Nephron (organoid): ENCODE data around the gene C19orf85.

Experiments
- H3K27ac Mint-ChIP-seq, 3 experiments: 2 replicates each; pipeline ENCODE4 v1.8.0; 2020; ENCODE audit warnings: mixed read lengths in 3 of 3, mild to moderate bottlenecking in 2 of 3, moderate library complexity in 1 of 3
- H3K27me3 Mint-ChIP-seq: 2 replicates; pipeline ENCODE4 v1.8.0; 2021; ENCODE audit warnings: low read depth, mild to moderate bottlenecking, moderate library complexity, mixed read lengths
- H3K36me3 Mint-ChIP-seq: 2 replicates; pipeline ENCODE4 v1.8.0; 2020; ENCODE audit warnings: low read depth, mixed read lengths
- H3K4me1 Mint-ChIP-seq: 2 replicates; pipeline ENCODE4 v1.8.0; 2020; ENCODE audit warnings: mixed read lengths
- H3K4me3 Mint-ChIP-seq, 3 experiments: 2 replicates each; pipeline ENCODE4 v1.8.0; 2020; ENCODE audit warnings: mild to moderate bottlenecking in 3 of 3, mixed read lengths in 3 of 3, moderate library complexity in 2 of 3
- H3K9me3 Mint-ChIP-seq: 2 replicates; pipeline ENCODE4 v1.8.0; 2020; ENCODE audit warnings: mixed read lengths
- TF ChIP-seq, protein P1 (sequence below), 3 experiments: fragments of 200-600 bp; sonication (generic); IDR thresholded peaks; one replicate each; pipeline ENCODE4 v1.5.0; 2021; ENCODE audit warnings: antibody characterized with exemption in 3 of 3; ENCODE audit not compliant: unreplicated experiment in 3 of 3

Gene C19orf85

DNA sequence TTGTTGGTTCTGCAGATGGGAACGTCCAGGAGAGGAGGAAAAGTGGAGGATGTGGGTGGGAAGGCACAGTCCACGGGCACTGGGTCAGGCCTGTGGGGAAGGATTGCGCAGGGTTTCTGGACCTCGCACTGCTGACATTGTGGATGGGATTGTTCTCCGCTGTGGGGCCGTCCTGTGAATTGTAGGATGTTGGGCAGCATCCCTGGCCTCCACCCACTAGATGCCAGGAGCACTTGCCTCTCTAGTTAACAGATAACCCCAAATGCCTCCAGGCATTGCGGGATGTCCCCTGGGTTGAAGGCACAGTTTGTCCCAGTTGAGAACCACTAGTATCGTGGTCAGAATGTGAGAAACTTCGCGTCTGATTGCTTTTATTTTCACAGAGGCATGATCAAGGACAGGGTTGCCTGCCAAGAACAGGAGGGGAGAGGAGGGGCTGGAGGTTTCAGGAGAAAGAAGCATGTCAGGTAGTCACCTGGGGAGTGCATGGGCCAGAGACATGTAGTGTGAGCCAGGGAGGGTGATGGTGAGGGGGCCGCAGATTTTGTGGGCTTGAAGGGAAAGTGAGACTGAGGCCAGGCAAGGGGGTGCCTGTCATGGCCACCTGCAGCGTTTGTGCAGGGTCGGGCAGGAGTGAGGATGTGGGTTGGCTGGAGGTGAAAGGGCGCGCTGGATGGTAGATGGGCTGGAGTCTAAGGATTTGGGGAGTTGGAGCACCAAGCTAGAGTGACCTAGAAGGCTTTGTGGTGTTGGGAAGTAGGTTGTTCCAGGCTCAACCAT lies 15.1 kb upstream of the C19orf85 start:
- Mint-ChIP-seq H3K4me3 (peak overlapping the region; percentile 59 to 92 (median 73)), H3K9me3 (no peaks in the 10 kb centered on the region), H3K4me1 (peaks cover 38% of the 10 kb centered on the region), H3K36me3 (peaks cover 5% of the 10 kb centered on the region), H3K27me3 (peaks cover 4% of the 10 kb centered on the region), H3K27ac (peak overlapping the region; percentile 80 to 99 (median 81))
- TF ChIP-seq, protein P1, sequence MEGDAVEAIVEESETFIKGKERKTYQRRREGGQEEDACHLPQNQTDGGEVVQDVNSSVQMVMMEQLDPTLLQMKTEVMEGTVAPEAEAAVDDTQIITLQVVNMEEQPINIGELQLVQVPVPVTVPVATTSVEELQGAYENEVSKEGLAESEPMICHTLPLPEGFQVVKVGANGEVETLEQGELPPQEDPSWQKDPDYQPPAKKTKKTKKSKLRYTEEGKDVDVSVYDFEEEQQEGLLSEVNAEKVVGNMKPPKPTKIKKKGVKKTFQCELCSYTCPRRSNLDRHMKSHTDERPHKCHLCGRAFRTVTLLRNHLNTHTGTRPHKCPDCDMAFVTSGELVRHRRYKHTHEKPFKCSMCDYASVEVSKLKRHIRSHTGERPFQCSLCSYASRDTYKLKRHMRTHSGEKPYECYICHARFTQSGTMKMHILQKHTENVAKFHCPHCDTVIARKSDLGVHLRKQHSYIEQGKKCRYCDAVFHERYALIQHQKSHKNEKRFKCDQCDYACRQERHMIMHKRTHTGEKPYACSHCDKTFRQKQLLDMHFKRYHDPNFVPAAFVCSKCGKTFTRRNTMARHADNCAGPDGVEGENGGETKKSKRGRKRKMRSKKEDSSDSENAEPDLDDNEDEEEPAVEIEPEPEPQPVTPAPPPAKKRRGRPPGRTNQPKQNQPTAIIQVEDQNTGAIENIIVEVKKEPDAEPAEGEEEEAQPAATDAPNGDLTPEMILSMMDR (IDR thresholded peaks at IDR 0.05; ENCODE audit: unreplicated experiment in 3 of 3): no peak

DNA sequence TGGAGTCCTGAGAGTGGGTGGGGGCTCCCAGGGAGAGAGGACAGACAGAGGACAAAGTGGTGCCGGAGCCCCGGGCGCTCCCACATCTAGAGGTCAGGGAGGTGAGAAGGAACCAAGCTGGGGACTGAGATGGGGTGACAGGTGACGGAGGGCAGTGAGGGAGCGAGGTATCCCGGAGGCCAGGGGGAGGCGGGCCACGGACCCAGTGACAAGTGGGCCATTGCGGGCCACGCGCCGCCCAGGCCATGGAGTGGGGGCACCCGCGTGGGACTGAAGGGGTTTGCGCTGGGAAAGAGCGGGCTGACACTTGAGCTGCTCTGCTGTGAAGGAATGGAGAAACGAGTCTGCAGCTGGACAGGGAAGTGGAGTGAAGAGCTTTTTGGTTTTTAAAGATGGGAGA lies 14.5 kb upstream of the C19orf85 start:
- Mint-ChIP-seq H3K9me3 (no peaks in the 10 kb centered on the region), H3K27ac (peak overlapping the region; percentile 80 to 99 (median 81)), H3K4me3 (peak overlapping the region; percentile 73 to 96 (median 92)), H3K4me1 (peaks cover 38% of the 10 kb centered on the region), H3K27me3 (peaks cover 4% of the 10 kb centered on the region), H3K36me3 (peaks cover 5% of the 10 kb centered on the region)
- TF ChIP-seq, protein P1 (IDR thresholded peaks at IDR 0.05; ENCODE audit: unreplicated experiment in 3 of 3): no peak

DNA sequence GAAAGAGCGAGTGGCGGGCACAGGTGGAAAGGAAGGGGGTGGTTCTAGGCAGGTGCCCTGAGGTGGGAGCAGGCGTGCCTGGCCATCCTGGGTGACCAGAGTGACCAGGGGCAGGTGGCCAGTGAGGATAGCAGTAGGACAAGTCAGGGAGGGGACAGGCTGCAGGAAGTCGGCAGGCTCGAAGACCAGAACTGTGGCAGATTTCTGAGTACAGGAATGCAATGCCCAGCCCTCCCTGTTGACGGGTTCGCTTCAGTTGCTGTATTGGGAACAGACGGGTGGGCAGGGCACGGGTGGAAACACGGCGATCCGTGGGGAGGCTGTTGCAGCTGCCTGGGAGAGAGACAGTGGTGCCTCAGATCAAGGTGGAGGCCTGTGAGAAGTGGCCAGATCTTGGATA lies 13.8 kb upstream of the C19orf85 start:
- peaks cover 4% of the 10 kb centered on the region for H3K27me3 Mint-ChIP-seq

DNA sequence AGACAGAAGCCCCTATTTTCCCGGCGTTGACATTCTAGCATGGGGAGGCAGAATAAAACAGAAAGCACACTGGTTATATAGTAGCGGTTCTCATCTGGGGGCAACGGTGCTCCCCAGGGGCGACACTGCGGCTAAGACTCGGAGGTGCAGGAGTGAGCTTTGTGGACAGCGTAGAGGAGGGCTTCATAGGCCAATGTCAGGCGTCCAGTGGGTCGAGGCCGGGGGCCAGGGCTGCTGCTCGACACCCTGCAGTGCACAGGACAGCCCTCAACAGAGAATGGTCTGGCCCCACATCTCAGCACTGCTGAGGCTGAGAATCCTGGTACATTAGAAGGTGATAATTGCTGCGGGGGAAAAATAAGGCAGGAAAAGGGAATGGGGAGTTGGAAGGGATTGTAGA lies 13.4 kb upstream of the C19orf85 start:
- TF ChIP-seq, protein P1 (IDR thresholded peaks at IDR 0.05; ENCODE audit: unreplicated experiment in 3 of 3): no peak
- peak overlapping the region; percentile 80 to 99 (median 81) for H3K27ac Mint-ChIP-seq
- peaks cover 41% of the 10 kb centered on the region for H3K4me1 Mint-ChIP-seq
- no peaks in the 10 kb centered on the region for H3K9me3 Mint-ChIP-seq
- H3K4me3 Mint-ChIP-seq: peak overlapping the region; percentile 73 to 96 (median 92)
- H3K27me3 Mint-ChIP-seq: peaks cover 8% of the 10 kb centered on the region
- H3K36me3 Mint-ChIP-seq: peaks cover 5% of the 10 kb centered on the region

More for the DNA sequence above, 13.8 kb upstream of the C19orf85 start:
- peaks cover 5% of the 10 kb centered on the region for H3K36me3 Mint-ChIP-seq
- TF ChIP-seq, protein P1 (IDR thresholded peaks at IDR 0.05; ENCODE audit: unreplicated experiment in 3 of 3): no peak
- peak overlapping the region; percentile 80 to 99 (median 81) for H3K27ac Mint-ChIP-seq
- H3K4me1 Mint-ChIP-seq: peaks cover 38% of the 10 kb centered on the region
- peak overlapping the region; percentile 73 to 96 (median 92) for H3K4me3 Mint-ChIP-seq
- H3K9me3 Mint-ChIP-seq: no peaks in the 10 kb centered on the region

DNA sequence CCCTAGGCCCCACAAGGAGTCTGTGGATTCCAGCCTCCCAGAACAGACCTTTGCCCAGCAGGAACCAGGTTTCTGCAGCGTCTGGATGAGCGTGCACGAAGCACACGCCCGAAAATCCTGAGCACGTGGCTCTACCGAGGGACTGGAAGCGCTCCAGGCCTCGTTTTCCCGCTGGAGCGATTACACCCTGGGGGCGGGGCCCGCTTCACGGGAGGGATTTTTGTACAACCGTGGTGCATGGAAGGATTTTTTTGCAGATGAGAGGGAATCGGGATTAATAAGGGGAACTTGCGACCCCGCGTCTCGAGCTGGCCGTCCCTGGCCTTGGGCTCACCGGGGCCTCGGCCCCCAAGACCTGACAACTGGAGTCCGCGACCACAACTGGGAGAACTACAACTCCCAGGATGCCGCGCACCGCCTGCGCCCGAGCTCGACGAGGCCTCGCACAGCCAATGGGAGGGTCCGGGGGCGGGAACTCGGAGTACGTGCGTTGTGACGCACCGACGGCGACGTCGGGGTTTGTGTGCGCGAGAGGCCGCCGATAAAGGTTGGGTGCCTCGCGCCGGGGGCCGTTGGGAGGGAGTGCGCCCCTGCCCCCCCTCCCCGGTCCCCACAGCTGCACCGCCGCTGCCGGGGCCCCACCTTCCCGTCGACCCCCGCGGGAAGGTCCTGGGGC lies 11.7 kb upstream of the C19orf85 start, which contains the start of gene ZNF628:
Gene ZNF628 (plus strand): TSS at position 518 of the 676 bp plus-strand sequence. CDS start 3,294 bp downstream, outside the sequence.
- H3K9me3 Mint-ChIP-seq: no peaks in the 10 kb centered on the region
- peaks cover 42% of the 10 kb centered on the region for H3K4me1 Mint-ChIP-seq
- H3K27ac Mint-ChIP-seq: peak within 1 kb of the TSS; percentile 99
- peak within 1 kb of the TSS; percentile 92 to 96 (median 95) for H3K4me3 Mint-ChIP-seq
- TF ChIP-seq, protein P1 (IDR thresholded peaks at IDR 0.05; ENCODE audit: unreplicated experiment in 3 of 3): no peak
- H3K36me3 Mint-ChIP-seq: peaks cover 5% of the 10 kb centered on the region
- peaks cover 8% of the 10 kb centered on the region for H3K27me3 Mint-ChIP-seq
